ENCODE data around the gene COQ8B.
A peak's percentile ranks its signal among the peaks of the same experiment; 100 is the strongest.

Gene COQ8B

DNA sequence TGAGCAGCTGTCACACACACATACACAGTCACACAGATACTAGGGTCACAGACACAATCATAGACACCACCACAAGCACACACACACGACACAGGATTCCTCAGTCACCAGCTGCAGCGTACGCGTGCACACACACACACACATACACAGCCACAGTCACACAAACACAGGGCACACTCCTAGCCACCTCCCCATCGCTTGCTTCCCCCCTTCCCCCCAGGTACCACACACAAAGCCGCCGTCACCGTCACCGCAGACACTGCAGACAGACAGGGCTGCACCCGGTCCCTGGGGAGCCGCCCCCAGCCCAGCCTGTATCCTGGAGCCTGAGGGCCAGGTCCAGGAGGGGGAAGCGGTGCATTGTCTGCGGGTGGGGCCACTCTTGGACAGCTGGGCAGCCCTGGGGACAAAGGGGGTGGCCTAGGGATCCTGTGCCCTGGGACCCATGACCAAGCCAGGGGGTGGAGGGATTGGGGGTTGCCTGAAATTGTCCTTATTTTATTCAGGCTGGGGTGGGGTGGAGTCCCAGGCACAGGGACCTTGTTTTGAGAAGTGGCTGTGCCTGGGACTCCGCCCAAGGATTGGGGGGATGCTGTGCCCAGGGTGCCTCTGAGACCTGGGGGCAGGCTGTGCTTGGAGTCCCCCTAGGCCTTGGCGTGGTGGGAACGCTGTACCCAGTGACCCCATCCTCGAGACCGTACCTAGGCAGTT, 27.2 kb downstream of the COQ8B start:
- Histone ChIP-seq H3K9me3 (ENCODE audit: insufficient read depth, low read length) (no peaks in the 10 kb centered on the region), H3K4me3 (ENCODE audit: insufficient read length, low read depth) (peak overlapping the region; percentile 66), H3K36me3 (ENCODE audit: insufficient read depth, insufficient read length, low read length) (peaks cover 41% of the 10 kb centered on the region), H3K4me1 (ENCODE audit: insufficient read depth, insufficient read length) (peaks cover 21% of the 10 kb centered on the region), H3K27me3 (ENCODE audit: insufficient read depth, insufficient read length) (no peaks in the 10 kb centered on the region), H3K9ac (ENCODE audit: insufficient read length, low read depth) (peak overlapping the region; percentile 87)
- TF ChIP-seq YY1 (IDR thresholded peaks at IDR 0.05; ENCODE audit: insufficient read depth, insufficient read length) (no peak), SUZ12 (IDR thresholded peaks at IDR 0.05; ENCODE audit: extremely low read depth, insufficient read depth, insufficient read length) (no peak), ZNF274 (IDR thresholded peaks at IDR 0.05; ENCODE audit: low read depth, low read length) (no peak)
- DNase-seq (ENCODE audit: low read depth, low spot score) = no peak

DNA sequence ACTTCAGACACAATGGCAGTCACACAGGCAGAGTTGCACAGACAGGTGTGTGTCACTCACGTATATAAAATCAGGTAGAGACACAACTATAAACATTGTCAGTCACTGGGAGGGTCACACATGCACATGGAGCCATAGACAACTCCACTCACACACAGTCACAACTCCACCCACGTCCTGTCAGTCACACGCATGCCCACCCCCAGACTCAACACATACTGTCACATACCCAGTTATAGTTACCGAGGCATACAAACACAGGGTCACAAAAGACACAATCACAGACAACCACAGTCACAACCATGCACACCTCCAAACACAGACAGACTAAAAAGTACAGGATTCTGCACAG, 27.7 kb downstream of the COQ8B start:
- no peak for TF ChIP-seq ZNF274 (IDR thresholded peaks at IDR 0.05; ENCODE audit: low read depth, low read length)
- TF ChIP-seq YY1 (IDR thresholded peaks at IDR 0.05; ENCODE audit: insufficient read depth, insufficient read length) = no peak
- no peak for TF ChIP-seq SUZ12 (IDR thresholded peaks at IDR 0.05; ENCODE audit: extremely low read depth, insufficient read depth, insufficient read length)
- Histone ChIP-seq H3K36me3 (ENCODE audit: insufficient read depth, insufficient read length, low read length) (peaks cover 40% of the 10 kb centered on the region), H3K4me1 (ENCODE audit: insufficient read depth, insufficient read length) (peaks cover 21% of the 10 kb centered on the region), H3K9me3 (ENCODE audit: insufficient read depth, low read length) (no peaks in the 10 kb centered on the region), H3K27me3 (ENCODE audit: insufficient read depth, insufficient read length) (no peaks in the 10 kb centered on the region), H3K9ac (ENCODE audit: insufficient read length, low read depth) (peak overlapping the region; percentile 87), H3K4me3 (ENCODE audit: insufficient read length, low read depth) (peak overlapping the region; percentile 66)
- no peak for DNase-seq (ENCODE audit: low read depth, low spot score)

DNA sequence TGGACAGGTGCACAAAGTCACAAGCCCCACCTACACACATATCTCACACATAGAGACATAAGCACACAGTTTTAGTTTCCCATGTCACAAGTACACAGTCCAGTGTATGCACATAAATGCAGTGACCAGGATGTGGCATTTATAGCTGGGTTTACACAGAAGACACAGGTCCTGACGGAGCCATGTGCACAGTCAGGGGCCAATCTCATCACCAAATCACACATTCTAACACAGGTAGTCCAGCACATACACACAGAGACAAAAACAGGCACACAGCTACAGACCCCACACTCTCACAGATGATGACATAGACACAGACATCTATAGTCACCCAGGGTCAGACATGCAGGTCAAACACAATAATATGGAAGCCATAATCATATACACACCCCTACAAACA, 28.4 kb downstream of the COQ8B start:
- H3K27me3 ChIP-seq (ENCODE audit: insufficient read depth, insufficient read length) = no peaks in the 10 kb centered on the region
- H3K36me3 ChIP-seq (ENCODE audit: insufficient read depth, insufficient read length, low read length) = peaks cover 39% of the 10 kb centered on the region
- no peak overlapping the region for H3K4me3 ChIP-seq (ENCODE audit: insufficient read length, low read depth)
- H3K4me1 ChIP-seq (ENCODE audit: insufficient read depth, insufficient read length) = peaks cover 21% of the 10 kb centered on the region
- no peak overlapping the region for H3K9ac ChIP-seq (ENCODE audit: insufficient read length, low read depth)
- H3K9me3 ChIP-seq (ENCODE audit: insufficient read depth, low read length) = no peaks in the 10 kb centered on the region
- TF ChIP-seq ZNF274 (IDR thresholded peaks at IDR 0.05; ENCODE audit: low read depth, low read length) (no peak), SUZ12 (IDR thresholded peaks at IDR 0.05; ENCODE audit: extremely low read depth, insufficient read depth, insufficient read length) (no peak), YY1 (IDR thresholded peaks at IDR 0.05; ENCODE audit: insufficient read depth, insufficient read length) (no peak)
- no peak for DNase-seq (ENCODE audit: low read depth, low spot score)

DNA sequence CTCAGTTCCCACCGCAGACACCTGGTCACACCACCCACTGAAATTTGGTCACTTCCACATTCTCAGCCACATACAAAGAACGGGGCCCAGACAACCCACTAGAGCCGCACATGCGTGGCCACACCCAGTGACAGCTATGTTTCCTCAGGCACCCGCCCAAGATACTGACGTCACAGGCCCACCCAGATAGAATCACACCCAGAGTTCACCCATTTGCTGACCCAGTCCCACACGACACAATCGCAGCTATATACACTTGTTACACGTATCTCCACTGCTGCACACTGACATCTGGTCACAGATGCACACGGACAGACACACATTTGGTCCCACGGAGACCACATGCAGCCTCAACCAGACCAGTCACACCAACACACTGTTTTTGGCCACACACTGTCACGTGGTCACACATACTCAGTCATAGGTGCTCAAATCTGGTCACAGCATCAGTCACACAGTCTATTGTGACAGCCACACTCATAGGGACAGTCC, 29.1 kb downstream of the COQ8B start:
- no peak overlapping the region for H3K9ac ChIP-seq (ENCODE audit: insufficient read length, low read depth)
- H3K4me3 ChIP-seq (ENCODE audit: insufficient read length, low read depth) = no peak overlapping the region
- peaks cover 21% of the 10 kb centered on the region for H3K4me1 ChIP-seq (ENCODE audit: insufficient read depth, insufficient read length)
- TF ChIP-seq ZNF274 (IDR thresholded peaks at IDR 0.05; ENCODE audit: low read depth, low read length) = no peak
- no peak for TF ChIP-seq YY1 (IDR thresholded peaks at IDR 0.05; ENCODE audit: insufficient read depth, insufficient read length)
- TF ChIP-seq SUZ12 (IDR thresholded peaks at IDR 0.05; ENCODE audit: extremely low read depth, insufficient read depth, insufficient read length) = no peak
- H3K36me3 ChIP-seq (ENCODE audit: insufficient read depth, insufficient read length, low read length) = peaks cover 39% of the 10 kb centered on the region
- no peak for DNase-seq (ENCODE audit: low read depth, low spot score)
- no peaks in the 10 kb centered on the region for H3K27me3 ChIP-seq (ENCODE audit: insufficient read depth, insufficient read length)
- H3K9me3 ChIP-seq (ENCODE audit: insufficient read depth, low read length) = no peaks in the 10 kb centered on the region

DNA sequence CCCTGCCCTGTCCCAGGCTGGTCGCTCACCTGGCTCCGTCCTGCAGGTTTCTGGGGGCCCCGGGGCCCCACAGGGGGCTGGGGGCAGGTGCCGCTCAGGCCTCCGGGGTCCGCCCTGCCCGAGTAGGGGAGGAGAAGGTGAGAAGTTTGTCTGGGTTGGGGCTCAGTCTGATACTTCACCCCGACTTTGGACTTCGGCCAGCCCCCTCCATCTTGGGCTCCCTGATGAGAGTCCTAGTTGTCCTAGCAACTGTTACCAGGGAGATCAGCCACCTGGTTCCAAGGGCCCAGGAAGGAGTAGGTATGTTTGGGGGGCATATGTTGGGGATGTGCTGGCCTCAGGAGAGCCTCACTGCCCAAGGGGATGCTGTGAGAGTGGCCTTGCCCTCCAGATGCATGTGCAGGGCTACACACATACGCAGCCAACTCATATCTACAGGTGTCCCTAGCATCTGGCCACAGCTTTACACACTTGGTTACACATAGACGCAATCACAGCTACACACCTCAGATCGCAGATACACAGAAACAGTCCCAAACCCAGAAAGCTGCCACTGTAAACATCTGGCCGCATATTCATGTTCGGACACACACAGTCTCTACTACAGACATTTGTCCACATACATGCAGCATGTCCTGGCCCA, 29.7 kb downstream of the COQ8B start:
- Histone ChIP-seq H3K36me3 (ENCODE audit: insufficient read depth, insufficient read length, low read length) (peaks cover 42% of the 10 kb centered on the region), H3K4me1 (ENCODE audit: insufficient read depth, insufficient read length) (peaks cover 15% of the 10 kb centered on the region), H3K9me3 (ENCODE audit: insufficient read depth, low read length) (no peaks in the 10 kb centered on the region), H3K9ac (ENCODE audit: insufficient read length, low read depth) (no peak overlapping the region), H3K27me3 (ENCODE audit: insufficient read depth, insufficient read length) (no peaks in the 10 kb centered on the region), H3K4me3 (ENCODE audit: insufficient read length, low read depth) (no peak overlapping the region)
- no peak for TF ChIP-seq ZNF274 (IDR thresholded peaks at IDR 0.05; ENCODE audit: low read depth, low read length)
- TF ChIP-seq SUZ12 (IDR thresholded peaks at IDR 0.05; ENCODE audit: extremely low read depth, insufficient read depth, insufficient read length) = no peak
- TF ChIP-seq YY1 (IDR thresholded peaks at IDR 0.05; ENCODE audit: insufficient read depth, insufficient read length) = no peak
- DNase-seq (ENCODE audit: low read depth, low spot score) = no peak

DNA sequence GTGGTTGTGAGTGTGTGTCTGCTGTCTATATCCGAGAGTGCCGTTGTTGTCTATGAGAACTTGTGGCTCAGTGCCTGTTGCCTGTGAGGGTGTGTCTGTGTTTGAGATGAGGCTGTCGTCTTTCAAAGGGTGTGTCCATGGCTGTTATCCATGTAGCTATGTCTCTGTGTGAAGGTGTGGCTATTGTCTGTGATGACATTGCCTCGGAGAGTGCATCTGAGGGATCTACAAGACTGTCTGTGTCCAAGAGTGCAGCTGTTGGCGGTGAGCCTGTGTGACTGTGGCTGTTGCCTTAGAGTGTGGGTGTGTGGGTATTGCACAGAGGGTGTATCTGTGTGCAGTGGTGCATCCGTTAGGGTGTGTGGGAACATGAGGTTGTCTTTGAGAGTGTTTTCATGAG, 31.1 kb downstream of the COQ8B start:
- peaks cover 47% of the 10 kb centered on the region for H3K36me3 ChIP-seq (ENCODE audit: insufficient read depth, insufficient read length, low read length)
- TF ChIP-seq ZNF274 (IDR thresholded peaks at IDR 0.05; ENCODE audit: low read depth, low read length) (no peak), SUZ12 (IDR thresholded peaks at IDR 0.05; ENCODE audit: extremely low read depth, insufficient read depth, insufficient read length) (no peak), YY1 (IDR thresholded peaks at IDR 0.05; ENCODE audit: insufficient read depth, insufficient read length) (no peak)
- no peak overlapping the region for H3K4me3 ChIP-seq (ENCODE audit: insufficient read length, low read depth)
- H3K4me1 ChIP-seq (ENCODE audit: insufficient read depth, insufficient read length) = peaks cover 9% of the 10 kb centered on the region
- no peaks in the 10 kb centered on the region for H3K27me3 ChIP-seq (ENCODE audit: insufficient read depth, insufficient read length)
- H3K9ac ChIP-seq (ENCODE audit: insufficient read length, low read depth) = peak overlapping the region; percentile 21
- H3K9me3 ChIP-seq (ENCODE audit: insufficient read depth, low read length) = no peaks in the 10 kb centered on the region
- no peak for DNase-seq (ENCODE audit: low read depth, low spot score)

DNA sequence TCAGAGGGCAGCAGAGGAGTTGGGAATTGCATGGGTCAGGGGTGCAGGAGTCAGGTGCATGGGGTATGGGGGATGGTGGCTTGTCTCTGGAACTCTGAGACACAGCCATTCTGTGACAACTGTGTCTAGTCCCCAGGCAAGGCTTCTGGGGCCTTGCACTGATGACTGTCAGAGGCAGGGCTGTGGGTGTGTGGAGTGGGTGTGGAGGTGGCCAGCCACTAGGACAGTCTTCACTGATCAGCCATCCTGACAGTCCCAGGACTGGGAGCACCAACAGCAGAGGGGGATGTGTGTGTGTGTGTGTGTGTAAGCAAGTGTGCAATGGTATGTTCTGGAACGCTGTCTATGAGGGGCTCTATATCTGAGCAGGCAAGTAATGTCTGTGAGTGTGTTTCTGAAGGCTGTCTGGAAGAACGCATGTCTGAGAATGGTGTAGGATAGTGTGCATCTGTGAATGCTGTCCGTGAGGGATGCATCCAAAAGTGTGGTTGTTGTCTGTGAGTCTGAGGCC, 31.6 kb downstream of the COQ8B start:
- TF ChIP-seq SUZ12 (IDR thresholded peaks at IDR 0.05; ENCODE audit: extremely low read depth, insufficient read depth, insufficient read length) (no peak), ZNF274 (IDR thresholded peaks at IDR 0.05; ENCODE audit: low read depth, low read length) (no peak), YY1 (IDR thresholded peaks at IDR 0.05; ENCODE audit: insufficient read depth, insufficient read length) (no peak)
- Histone ChIP-seq H3K36me3 (ENCODE audit: insufficient read depth, insufficient read length, low read length) (peaks cover 47% of the 10 kb centered on the region), H3K4me3 (ENCODE audit: insufficient read length, low read depth) (no peak overlapping the region), H3K9me3 (ENCODE audit: insufficient read depth, low read length) (no peaks in the 10 kb centered on the region), H3K9ac (ENCODE audit: insufficient read length, low read depth) (peak overlapping the region; percentile 21), H3K4me1 (ENCODE audit: insufficient read depth, insufficient read length) (peaks cover 9% of the 10 kb centered on the region), H3K27me3 (ENCODE audit: insufficient read depth, insufficient read length) (no peaks in the 10 kb centered on the region)
- no peak for DNase-seq (ENCODE audit: low read depth, low spot score)

All from NT2/D1 (cell line).